ENCODE measurements around the gene ARHGAP26.

Gene ARHGAP26

GRCh38 chr5:142832263-142832662 lies 62.1 kb downstream of the ARHGAP26 start:
- no peak for DNase-seq

GRCh38 chr5:142833517-142834449 lies 63.6 kb downstream of the ARHGAP26 start:
- no peak for DNase-seq

- DNase-seq, result no peak
Observed at GRCh38 chr5:142834504-142834903, 64.3 kb downstream of the ARHGAP26 start.

GRCh38 chr5:142835540-142835939 lies 65.4 kb downstream of the ARHGAP26 start:
- no peak for DNase-seq

- DNase-seq, result no peak
Observed at GRCh38 chr5:142836048-142836447, 65.9 kb downstream of the ARHGAP26 start.

GRCh38 chr5:142837081-142837725 lies 67.0 kb downstream of the ARHGAP26 start:
- peak; percentile 93 for DNase-seq

- no peak for DNase-seq
Observed at GRCh38 chr5:142838845-142839244, 68.7 kb downstream of the ARHGAP26 start.

GRCh38 chr5:142839711-142840346 lies 69.7 kb downstream of the ARHGAP26 start:
- no peak for DNase-seq

- peak; percentile 43 for DNase-seq
Observed at GRCh38 chr5:142840575-142840974, 70.4 kb downstream of the ARHGAP26 start.

- DNase-seq, result no peak
Observed at GRCh38 chr5:142841511-142842265, 71.5 kb downstream of the ARHGAP26 start.

GRCh38 chr5:142842994-142843905 lies 73.1 kb downstream of the ARHGAP26 start:
- DNase-seq, result no peak

- no peak for DNase-seq
Observed at GRCh38 chr5:142844866-142845265, 74.7 kb downstream of the ARHGAP26 start.

- peak; percentile 70 for DNase-seq
Observed at GRCh38 chr5:142845402-142845921, 75.3 kb downstream of the ARHGAP26 start.

- peak; percentile 54 for DNase-seq
Observed at GRCh38 chr5:142845954-142846398, 75.8 kb downstream of the ARHGAP26 start.

GRCh38 chr5:142846406-142846805 lies 76.2 kb downstream of the ARHGAP26 start:
- peak; percentile 89 for DNase-seq

- peak; percentile 56 for DNase-seq
Observed at GRCh38 chr5:142847898-142848790, 78.0 kb downstream of the ARHGAP26 start.

- DNase-seq, result no peak
Observed at GRCh38 chr5:142849466-142849865, 79.3 kb downstream of the ARHGAP26 start.

- DNase-seq, result no peak
Observed at GRCh38 chr5:142849880-142850279, 79.7 kb downstream of the ARHGAP26 start.

GRCh38 chr5:142851731-142852130 lies 81.6 kb downstream of the ARHGAP26 start:
- DNase-seq, result no peak
